Measurements from ENCODE around the gene FTMT.
"Not testable (repeated sequence)": the region's sequence is repeated elsewhere in the genome, so short reads cannot be mapped to it uniquely, and the experiment has no call there.

The FTMT gene

GRCh38 chr5:121851643-121852574 is at the start of gene FTMT:
FTMT (plus strand) TSS chr5:121851882; CDS start chr5:121851964, 82 bp downstream.
- no peak for TF ChIP-seq CTCF (conservative IDR thresholded peaks at IDR 0.05; ENCODE audit: control insufficient read depth, insufficient read depth, low read depth, low read length)
- no peak for DNase-seq (ENCODE audit: low read depth)
- no peak within 1 kb of the TSS for H3K4me3 ChIP-seq (ENCODE audit: control insufficient read depth, low read depth, low read length)

GRCh38 chr5:121805251-121805650 is 46.4 kb upstream of the FTMT start:
- H3K4me3 ChIP-seq (ENCODE audit: control insufficient read depth, low read depth, low read length); DNase-seq (ENCODE audit: low read depth): not testable (repeated sequence)

- no peak for TF ChIP-seq CTCF (conservative IDR thresholded peaks at IDR 0.05; ENCODE audit: control insufficient read depth, insufficient read depth, low read depth, low read length)
- no peak overlapping the region for H3K4me3 ChIP-seq (ENCODE audit: control insufficient read depth, low read depth, low read length)
- DNase-seq (ENCODE audit: low read depth), result peak; percentile 33
Measured at GRCh38 chr5:121805911-121806310, 45.8 kb upstream of the FTMT start.

- TF ChIP-seq CTCF (conservative IDR thresholded peaks at IDR 0.05; ENCODE audit: control insufficient read depth, insufficient read depth, low read depth, low read length), result no peak
- DNase-seq (ENCODE audit: low read depth), result no peak
- no peak overlapping the region for H3K4me3 ChIP-seq (ENCODE audit: control insufficient read depth, low read depth, low read length)
Measured at GRCh38 chr5:121816164-121816563, 35.5 kb upstream of the FTMT start.

- no peak for TF ChIP-seq CTCF (conservative IDR thresholded peaks at IDR 0.05; ENCODE audit: control insufficient read depth, insufficient read depth, low read depth, low read length)
- no peak overlapping the region for H3K4me3 ChIP-seq (ENCODE audit: control insufficient read depth, low read depth, low read length)
- no peak for DNase-seq (ENCODE audit: low read depth)
Measured at GRCh38 chr5:121819682-121820261, 31.9 kb upstream of the FTMT start.

GRCh38 chr5:121833617-121834016 is 18.1 kb upstream of the FTMT start:
- H3K4me3 ChIP-seq (ENCODE audit: control insufficient read depth, low read depth, low read length), result no peak overlapping the region
- no peak for DNase-seq (ENCODE audit: low read depth)
- TF ChIP-seq CTCF (conservative IDR thresholded peaks at IDR 0.05; ENCODE audit: control insufficient read depth, insufficient read depth, low read depth, low read length), result no peak

- no peak for DNase-seq (ENCODE audit: low read depth)
- H3K4me3 ChIP-seq (ENCODE audit: control insufficient read depth, low read depth, low read length), result no peak overlapping the region
- no peak for TF ChIP-seq CTCF (conservative IDR thresholded peaks at IDR 0.05; ENCODE audit: control insufficient read depth, insufficient read depth, low read depth, low read length)
Measured at GRCh38 chr5:121834021-121834420, 17.7 kb upstream of the FTMT start.
